K562 (cell line): ENCODE data around the gene FUT8. TPM values are rescaled to one million over a fixed set of nuclear protein-coding genes. Genes with fewer than 3 reads are reported as not detected.

Experiments
- ATAC-seq: fragments of 200-7000 bp; cut with Tn5 transposase; 3 replicates; pipeline ENCODE4 v1.9.1; 2020; ENCODE audit warnings: moderate library complexity
- BruUV-seq: library from RNA; stranded (reverse); fragments of 400-500 nt; replicated peaks from 2 replicates; lab custom pipeline; 2021; lab: Mats Ljungman, UMichigan
- CTCF ChIA-PET: fragments of 300-600 bp; formaldehyde crosslinking; extraction: SDS; loops from one replicate; lab custom pipeline; 2021; ENCODE audit warnings: low intra/inter-chr PET ratio; lab: Yijun Ruan, JAX
- POLR2A ChIA-PET: fragments of 300-600, 350-650 bp; sonication (Branson Sonifier 250); formaldehyde crosslinking; extraction: SDS; loops from one replicate; lab custom pipeline; 2021; ENCODE audit warnings: antibody characterized with exemption, inconsistent platforms; lab: Yijun Ruan, JAX
- DNase-seq, 4 experiments: peaks; one replicate each; pipeline versions ENCODE4 v3.0.0 to v3.0.0-alpha.2; 2011 to 2018; ENCODE audit warnings: low spot score in 3 of 4, mixed read lengths in 3 of 4; ENCODE audit errors: extremely low read depth in 1 of 4
- FAIRE-seq: peaks from 2 replicates; lab custom pipeline; 2011; peaks lifted over from hg19 to GRCh38; lab: Jason Lieb, UNC
- H2AFZ ChIP-seq: 2 replicates; pipeline ENCODE4 v1.6.0; 2011; ENCODE audit warnings: low read depth, low read length, control low read depth, inconsistent platforms
- H3K27ac ChIP-seq: fragments of 200-600 bp; 3 replicates; pipeline ENCODE4 v1.8.0; 2011; ENCODE audit warnings: low read depth, mild to moderate bottlenecking, control low read depth, inconsistent platforms, low read length, moderate library complexity, mixed read lengths; ENCODE audit errors: extremely low read depth
- H3K27me3 ChIP-seq, 2 experiments: fragments of 300-600 bp in 1 of 2; 2 replicates in 1 of 2; 3 replicates in 1 of 2; pipeline versions ENCODE4 v1.6.0 to v1.8.0; 2011; ENCODE audit warnings: inconsistent platforms in 2 of 2, low read length in 2 of 2, mild to moderate bottlenecking in 1 of 2, mixed read lengths in 1 of 2, moderate library complexity in 1 of 2; ENCODE audit not compliant: control insufficient read depth in 2 of 2, insufficient read depth in 2 of 2
- H3K36me3 ChIP-seq: fragments of 300-600 bp; 3 replicates; pipeline ENCODE4 v1.8.0; 2011; ENCODE audit warnings: mild to moderate bottlenecking, low read length, inconsistent platforms; ENCODE audit not compliant: control insufficient read depth, insufficient read depth
- H3K4me1 ChIP-seq, 2 experiments: fragments of 200-600 bp in 1 of 2; replicated peaks in 1 of 2; 2 replicates in 1 of 2; 3 replicates in 1 of 2; pipeline versions ENCODE4 v1.5.1 to v1.8.0; 2011; ENCODE audit warnings: inconsistent platforms in 2 of 2, low read length in 2 of 2, mild to moderate bottlenecking in 1 of 2, mixed read lengths in 1 of 2, moderate library complexity in 1 of 2; ENCODE audit not compliant: control insufficient read depth in 2 of 2, insufficient read depth in 2 of 2
- H3K4me2 ChIP-seq: 2 replicates; pipeline ENCODE4 v1.6.1; 2011; ENCODE audit warnings: low read length, control low read depth, inconsistent platforms, mixed read lengths; ENCODE audit not compliant: insufficient read depth
- H3K4me3 ChIP-seq: fragments of 200-600 bp; sonication (generic), shearing (Covaris generic); 2 replicates; pipeline ENCODE4 v1.5.1; 2016; ENCODE audit warnings: control low read depth, inconsistent platforms
- H3K79me2 ChIP-seq: fragments of 200-600 bp; 3 replicates; pipeline ENCODE4 v1.8.0; 2011; ENCODE audit warnings: low read length, inconsistent platforms; ENCODE audit not compliant: control insufficient read depth, insufficient read depth
- H3K9ac ChIP-seq, 2 experiments: 2 replicates each; pipeline versions ENCODE4 v1.6.0 to v1.6.1; 2011; ENCODE audit warnings: low read depth in 2 of 2, low read length in 2 of 2, control low read depth in 1 of 2, inconsistent platforms in 1 of 2, mild to moderate bottlenecking in 1 of 2, mixed read lengths in 1 of 2; ENCODE audit not compliant: insufficient read depth in 1 of 2
- H3K9me1 ChIP-seq: one replicate; pipeline ENCODE4 v1.6.0; 2011; ENCODE audit warnings: inconsistent platforms, mild to moderate bottlenecking, low read length, moderate library complexity; ENCODE audit not compliant: control insufficient read depth, insufficient read depth
- H3K9me3 ChIP-seq: replicated peaks from 2 replicates; pipeline ENCODE4 v1.5.1; 2011; ENCODE audit warnings: low read depth, low read length, inconsistent platforms; ENCODE audit not compliant: control insufficient read depth, insufficient read depth
- H4K20me1 ChIP-seq: replicated peaks from 2 replicates; pipeline ENCODE4 v1.6.1; 2011; ENCODE audit warnings: low read length, inconsistent platforms, mixed read lengths; ENCODE audit not compliant: control insufficient read depth, insufficient read depth
- BCOR ChIP-seq: fragments of 450-650 bp; IDR thresholded peaks from 2 replicates; pipeline ENCODE4 v1.6.1; 2016
- CAMTA2 ChIP-seq: fragments of 250-450 bp; sonication (Bioruptor Pico); conservative IDR thresholded peaks from 2 replicates; pipeline ENCODE4 v1.5.1; 2022
- JUND ChIP-seq, 2 experiments: IDR thresholded peaks; 2 replicates in 1 of 2; 3 replicates in 1 of 2; pipeline ENCODE4 v1.6.1; 2011; ENCODE audit warnings: borderline replicate concordance in 2 of 2, low read depth in 2 of 2, low read length in 2 of 2, improper control_type of control experiment in 1 of 2, missing biosample characterization in 1 of 2, missing genetic modification characterization in 1 of 2, missing genetic modification reagents in 1 of 2
- KLF13 ChIP-seq: fragments of 450-650 bp; IDR thresholded peaks from 2 replicates; pipeline ENCODE4 v1.6.1; 2016; ENCODE audit warnings: missing genetic modification characterization, low read depth, mild to moderate bottlenecking, missing compliant biosample characterization, moderate library complexity, borderline replicate concordance
- MEF2D ChIP-seq: conservative IDR thresholded peaks from 2 replicates; pipeline ENCODE4 v1.6.1; 2016; ENCODE audit warnings: low read depth, missing genetic modification characterization, missing compliant biosample characterization
- PHB ChIP-seq: fragments of 250-450 bp; sonication (Bioruptor Pico); IDR thresholded peaks from 2 replicates; pipeline ENCODE4 v1.5.0; 2021
- RBM15 ChIP-seq: fragments of 200-400 bp; formaldehyde crosslinking; IDR thresholded peaks from 2 replicates; pipeline ENCODE4 v1.6.1; 2018; ENCODE audit warnings: mild to moderate bottlenecking, low read length, moderate library complexity; ENCODE audit not compliant: insufficient read depth
- RFX1 ChIP-seq: fragments of 450-650 bp; IDR thresholded peaks from 2 replicates; pipeline ENCODE4 v1.6.1; 2016; ENCODE audit warnings: mild to moderate bottlenecking, moderate library complexity
- ZNF384 ChIP-seq: IDR thresholded peaks from 2 replicates; pipeline ENCODE4 v1.6.1; 2012; ENCODE audit warnings: low read depth, low read length, improper control_type of control experiment
- ZNF668 ChIP-seq: fragments of 250-450 bp; sonication (Bioruptor Pico); IDR thresholded peaks from 2 replicates; pipeline ENCODE4 v1.8.0; 2022; ENCODE audit warnings: mild to moderate bottlenecking, inconsistent platforms
- WGBS: fragments of 100-300 bp; shearing (Covaris generic); methylation state at CpG from one replicate; pipeline ENCODE4 v1.1.6; 2016; ENCODE audit warnings: low coverage, mixed read lengths; ENCODE audit not compliant: insufficient coverage; ENCODE audit errors: missing lambda C conversion rate; 5-methylcytosine and 5-hydroxymethylcytosine counted together
- in situ Hi-C: fragments of 300-500 bp; cut with MboI; formaldehyde crosslinking; loops from 4 replicates; pipeline ENCODE4 v1.15.0; 2018; ENCODE audit warnings: inconsistent platforms, mixed read lengths
- intact Hi-C: fragments of 100-400 bp; cut with micrococcal nuclease; formaldehyde crosslinking; loops from 2 replicates; pipeline ENCODE4 v1.14.2; 2022
- polyA plus RNA-seq, 8 experiments: library from polyadenylated mRNA; depleted of rRNA in 4 of 8; stranded (reverse) in 5 of 8; unstranded in 3 of 8; fragments of >200 nt; fragmentation: Nextera tagmentation in 2 of 8; fragmentation: Illumina TruSeq in 1 of 8; extraction: Ambion mirVana in 2 of 8; extraction: Trizol in 1 of 8; gene quantifications; 2 replicates each; pipeline versions ENCODE4 v1.2.1 to v1.2.3, GENCODE V29; 2011 to 2014; ENCODE audit warnings: inconsistent platforms in 1 of 8, missing spikeins in 1 of 8
- total RNA-seq, 7 experiments: library from RNA; depleted of rRNA in 6 of 7; stranded (reverse); fragments of >200 nt in 6 of 7; fragmentation: Illumina TruSeq in 2 of 7; extraction: Trizol in 2 of 7; gene quantifications; 2 replicates each; pipeline versions ENCODE4 v1.2.1 to v1.2.3, GENCODE V29; 2011 to 2021; ENCODE audit warnings: low replicate concordance in 1 of 7
- TF ChIP-seq, protein P1 (sequence below): IDR thresholded peaks from 2 replicates; pipeline ENCODE4 v1.6.1; 2011; ENCODE audit warnings: borderline replicate concordance, low read depth, mild to moderate bottlenecking, moderate library complexity, low read length; ENCODE audit not compliant: insufficient read depth, poor library complexity, severe bottlenecking
- TF ChIP-seq, protein P2 (sequence below), 2 experiments: fragments of 450-650 bp in 1 of 2; sonication (generic) in 1 of 2; formaldehyde crosslinking in 1 of 2; IDR thresholded peaks; 2 replicates each; pipeline versions ENCODE4 v1.7.1 to v1.9.0; 2016 to 2022; ENCODE audit warnings: inconsistent platforms in 1 of 2, mild to moderate bottlenecking in 1 of 2, missing genetic modification reagents in 1 of 2

FUT8 gene
- total and polyA plus RNA-seq, 9 of the 15 experiments (the other 6 are each of a cell fraction or from before 2014, with no cell fraction given), result 4.1 to 15.2 (median 7.8) TPM

DNA sequence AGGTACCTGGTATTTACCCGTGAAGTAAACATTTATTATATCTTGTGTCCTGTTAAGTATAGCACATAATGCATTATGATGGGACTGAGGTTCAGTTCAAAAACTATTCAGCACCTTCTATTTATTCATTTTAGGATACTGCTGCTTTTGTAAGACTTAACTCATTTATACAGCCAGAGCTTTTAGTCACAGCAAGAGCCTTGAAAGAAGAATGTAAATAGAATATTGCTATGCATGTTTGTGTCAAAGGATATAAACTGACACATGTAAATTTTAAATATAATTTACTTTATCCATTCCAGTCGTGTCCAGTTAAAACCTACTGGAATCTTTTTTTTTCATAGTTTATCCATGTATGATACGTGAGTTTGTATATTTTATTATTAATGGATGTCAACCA lies 168.8 kb downstream of the FUT8 start:
- intact Hi-C loops, result no loop called here
- no peak overlapping the region for H3K27ac ChIP-seq
- no peak for DNase-seq
- no peaks in the 10 kb centered on the region for H3K79me2 ChIP-seq
- no peak for ATAC-seq
- no peak overlapping the region for H2AFZ ChIP-seq
- H3K4me1 ChIP-seq, result no peaks in the 10 kb centered on the region
- 32% methylated on average over 3 of the region's 3 CpGs for WGBS
- POLR2A ChIA-PET, result no interaction called here
- no peak overlapping the region for H3K4me2 ChIP-seq
- CTCF ChIA-PET, result interaction anchor here (0.6 kb wide), 1 partner anchor 13 kb away, joined by 3 read pairs; no protein-coding TSS in a partner anchor
- no peaks in the 10 kb centered on the region for H3K9me3 ChIP-seq
- H3K9ac ChIP-seq, result no peak overlapping the region
- H3K9me1 ChIP-seq, result no peaks in the 10 kb centered on the region
- no TSS peak for BruUV-seq
- no peaks in the 10 kb centered on the region for H3K27me3 ChIP-seq
- no peaks in the 10 kb centered on the region for H3K36me3 ChIP-seq
- no peaks in the 10 kb centered on the region for H4K20me1 ChIP-seq
- in situ Hi-C loops, result no loop called here
- FAIRE-seq, result no peak
- no peak overlapping the region for H3K4me3 ChIP-seq
- TF ChIP-seq ZNF668 (CRISPR knock-in tag) (no peak), ZNF384 (no peak), CAMTA2 (CRISPR knock-in tag) (no peak), RFX1 (no peak), BCOR (no peak), JUND (IDR thresholded peaks at IDR 0.05; ENCODE audit: borderline replicate concordance, low read depth, low read length) (no peak), JUND (tag; IDR thresholded peaks at IDR 0.05; ENCODE audit: borderline replicate concordance, low read depth, low read length) (no peak), KLF13 (tag) (no peak), MEF2D (no peak), PHB (no peak), RBM15 (no peak)
- TF ChIP-seq, protein P1, sequence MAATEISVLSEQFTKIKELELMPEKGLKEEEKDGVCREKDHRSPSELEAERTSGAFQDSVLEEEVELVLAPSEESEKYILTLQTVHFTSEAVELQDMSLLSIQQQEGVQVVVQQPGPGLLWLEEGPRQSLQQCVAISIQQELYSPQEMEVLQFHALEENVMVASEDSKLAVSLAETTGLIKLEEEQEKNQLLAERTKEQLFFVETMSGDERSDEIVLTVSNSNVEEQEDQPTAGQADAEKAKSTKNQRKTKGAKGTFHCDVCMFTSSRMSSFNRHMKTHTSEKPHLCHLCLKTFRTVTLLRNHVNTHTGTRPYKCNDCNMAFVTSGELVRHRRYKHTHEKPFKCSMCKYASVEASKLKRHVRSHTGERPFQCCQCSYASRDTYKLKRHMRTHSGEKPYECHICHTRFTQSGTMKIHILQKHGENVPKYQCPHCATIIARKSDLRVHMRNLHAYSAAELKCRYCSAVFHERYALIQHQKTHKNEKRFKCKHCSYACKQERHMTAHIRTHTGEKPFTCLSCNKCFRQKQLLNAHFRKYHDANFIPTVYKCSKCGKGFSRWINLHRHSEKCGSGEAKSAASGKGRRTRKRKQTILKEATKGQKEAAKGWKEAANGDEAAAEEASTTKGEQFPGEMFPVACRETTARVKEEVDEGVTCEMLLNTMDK, result no peak
- TF ChIP-seq, protein P2, sequence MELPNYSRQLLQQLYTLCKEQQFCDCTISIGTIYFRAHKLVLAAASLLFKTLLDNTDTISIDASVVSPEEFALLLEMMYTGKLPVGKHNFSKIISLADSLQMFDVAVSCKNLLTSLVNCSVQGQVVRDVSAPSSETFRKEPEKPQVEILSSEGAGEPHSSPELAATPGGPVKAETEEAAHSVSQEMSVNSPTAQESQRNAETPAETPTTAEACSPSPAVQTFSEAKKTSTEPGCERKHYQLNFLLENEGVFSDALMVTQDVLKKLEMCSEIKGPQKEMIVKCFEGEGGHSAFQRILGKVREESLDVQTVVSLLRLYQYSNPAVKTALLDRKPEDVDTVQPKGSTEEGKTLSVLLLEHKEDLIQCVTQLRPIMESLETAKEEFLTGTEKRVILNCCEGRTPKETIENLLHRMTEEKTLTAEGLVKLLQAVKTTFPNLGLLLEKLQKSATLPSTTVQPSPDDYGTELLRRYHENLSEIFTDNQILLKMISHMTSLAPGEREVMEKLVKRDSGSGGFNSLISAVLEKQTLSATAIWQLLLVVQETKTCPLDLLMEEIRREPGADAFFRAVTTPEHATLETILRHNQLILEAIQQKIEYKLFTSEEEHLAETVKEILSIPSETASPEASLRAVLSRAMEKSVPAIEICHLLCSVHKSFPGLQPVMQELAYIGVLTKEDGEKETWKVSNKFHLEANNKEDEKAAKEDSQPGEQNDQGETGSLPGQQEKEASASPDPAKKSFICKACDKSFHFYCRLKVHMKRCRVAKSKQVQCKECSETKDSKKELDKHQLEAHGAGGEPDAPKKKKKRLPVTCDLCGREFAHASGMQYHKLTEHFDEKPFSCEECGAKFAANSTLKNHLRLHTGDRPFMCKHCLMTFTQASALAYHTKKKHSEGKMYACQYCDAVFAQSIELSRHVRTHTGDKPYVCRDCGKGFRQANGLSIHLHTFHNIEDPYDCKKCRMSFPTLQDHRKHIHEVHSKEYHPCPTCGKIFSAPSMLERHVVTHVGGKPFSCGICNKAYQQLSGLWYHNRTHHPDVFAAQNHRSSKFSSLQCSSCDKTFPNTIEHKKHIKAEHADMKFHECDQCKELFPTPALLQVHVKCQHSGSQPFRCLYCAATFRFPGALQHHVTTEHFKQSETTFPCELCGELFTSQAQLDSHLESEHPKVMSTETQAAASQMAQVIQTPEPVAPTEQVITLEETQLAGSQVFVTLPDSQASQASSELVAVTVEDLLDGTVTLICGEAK (IDR thresholded peaks at IDR 0.05), result no peak
- TF ChIP-seq, protein P2 (CRISPR knock-in tag; IDR thresholded peaks at IDR 0.05), result no peak
